Activated naive CD4-positive, alpha-beta T cell treated with anti-CD3 and anti-CD28 coated beads, Interleukin-2, amount 50 U/mL, for 72 hours (primary cell): Measurements from ENCODE around the gene CACNB4. TPM values are rescaled to one million over a fixed set of nuclear protein-coding genes. Genes with fewer than 3 reads are reported as not detected.
"Not testable (repeated sequence)": the region's sequence is repeated elsewhere in the genome, so short reads cannot be mapped to it uniquely, and the experiment has no call there.

Source experiments
- ATAC-seq, 2 donors: fragments of 150-1000 bp; cut with Tn5 transposase; 2 replicates each; pipeline ENCODE4 v1.10.0; 2021; ENCODE audit warnings: mild to moderate bottlenecking in 2 of 2, moderate library complexity in 2 of 2
- DNase-seq, 2 donors: peaks; one replicate each; pipeline ENCODE4 v3.0.0; 2021 to 2022; ENCODE audit warnings: low spot score in 2 of 2
- H3K27ac Mint-ChIP-seq, 2 donors: one replicate each; pipeline ENCODE4 v1.8.0; 2022; ENCODE audit warnings: mild to moderate bottlenecking in 2 of 2, mixed read lengths in 2 of 2
- H3K36me3 Mint-ChIP-seq, 2 donors: one replicate each; pipeline ENCODE4 v1.8.0; 2022; ENCODE audit warnings: mixed read lengths in 2 of 2
- H3K9me3 Mint-ChIP-seq, 2 donors: one replicate each; pipeline ENCODE4 v1.8.0; 2022; ENCODE audit warnings: mixed read lengths in 2 of 2
- total RNA-seq, 2 donors: library from RNA; stranded (reverse); gene quantifications; one replicate each; pipeline ENCODE4 v1.2.3, GENCODE V29; 2022

CACNB4 gene
- total RNA-seq, 2 donors from 2014 or later = 0.32 to 1.5 TPM

DNA sequence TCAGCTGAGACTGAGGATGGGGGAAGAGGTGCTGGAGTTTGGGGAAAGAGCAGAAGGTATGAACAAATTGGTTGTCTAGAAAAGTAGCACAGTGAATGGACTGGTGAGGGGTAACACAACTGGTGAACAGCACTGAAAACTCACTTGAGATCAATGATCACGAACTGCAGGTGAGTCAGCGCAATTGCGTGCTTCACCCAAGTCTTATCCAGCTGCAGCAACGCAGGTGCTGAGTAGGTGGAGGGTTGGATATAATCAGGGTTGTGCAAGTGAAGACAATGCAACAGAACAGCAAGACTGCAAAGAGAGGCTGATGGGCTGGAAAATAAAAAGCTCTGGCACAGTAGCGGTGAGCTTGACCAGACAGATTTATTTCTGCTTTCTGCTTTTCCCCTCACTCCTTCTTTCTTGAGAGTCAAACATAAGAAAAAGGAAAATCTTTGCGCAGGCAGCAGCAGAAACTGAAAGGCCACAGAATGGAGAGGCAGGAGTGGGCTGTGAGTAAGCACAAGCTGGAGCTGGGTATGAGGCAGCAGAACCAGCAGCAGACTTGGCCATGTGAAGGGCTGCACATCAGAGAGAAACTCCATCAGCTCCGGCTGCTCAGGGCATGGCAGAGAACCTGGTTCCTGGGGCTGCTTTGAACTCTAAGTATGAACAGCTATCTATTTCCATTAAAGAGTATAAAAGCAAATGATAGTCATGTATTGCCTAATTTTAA is 171.2 kb downstream of the CACNB4 start:
- no peak for DNase-seq
- Mint-ChIP-seq H3K36me3 (no peaks in the 10 kb centered on the region), H3K9me3 (no peaks in the 10 kb centered on the region), H3K27ac (no peak overlapping the region)
- ATAC-seq = no peak

DNA sequence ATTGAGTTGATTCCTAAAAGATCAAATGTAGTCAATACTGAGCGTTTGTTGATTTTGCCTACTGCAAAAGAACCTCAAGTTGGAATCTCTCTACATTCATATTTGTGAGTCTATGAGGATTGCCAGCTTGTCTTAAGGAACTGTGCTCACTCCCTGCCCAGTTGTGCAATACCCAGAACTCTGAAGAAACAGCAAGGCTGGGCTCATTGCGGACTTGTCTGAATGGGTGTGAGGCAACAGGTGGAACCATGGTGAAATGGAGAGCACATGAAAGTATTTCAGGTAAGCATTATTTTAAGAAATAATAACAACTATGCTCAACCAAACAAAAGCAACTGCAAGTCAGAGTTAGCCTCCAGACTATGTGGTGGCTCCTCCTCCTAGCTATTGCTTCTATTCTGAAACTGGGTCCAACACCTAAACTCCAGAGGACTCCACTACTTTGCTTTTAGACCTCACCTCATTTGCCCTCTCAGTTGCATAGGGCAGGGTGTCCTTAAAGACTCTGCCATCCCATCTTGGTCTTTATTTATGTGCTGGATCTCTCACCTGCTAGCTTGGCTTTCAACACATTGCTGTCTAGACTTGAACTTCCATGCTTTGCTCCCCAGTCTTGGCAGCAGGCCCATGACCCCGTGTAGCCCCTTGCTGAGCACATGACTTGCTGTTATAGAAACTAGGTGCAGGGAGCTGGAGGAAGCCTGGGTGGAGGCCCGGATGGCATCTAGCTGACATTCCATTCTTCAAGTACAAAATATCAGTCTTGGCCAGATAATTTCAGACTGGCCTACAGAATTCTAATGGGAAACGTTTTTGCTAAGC is 175.8 kb downstream of the CACNB4 start:
- DNase-seq (no peak), ATAC-seq (no peak)
- Mint-ChIP-seq H3K9me3 (peaks cover 0 to 8% of the 10 kb centered on the region in 2 donors), H3K27ac (no peak overlapping the region), H3K36me3 (peaks cover 0 to 10% of the 10 kb centered on the region in 2 donors)

DNA sequence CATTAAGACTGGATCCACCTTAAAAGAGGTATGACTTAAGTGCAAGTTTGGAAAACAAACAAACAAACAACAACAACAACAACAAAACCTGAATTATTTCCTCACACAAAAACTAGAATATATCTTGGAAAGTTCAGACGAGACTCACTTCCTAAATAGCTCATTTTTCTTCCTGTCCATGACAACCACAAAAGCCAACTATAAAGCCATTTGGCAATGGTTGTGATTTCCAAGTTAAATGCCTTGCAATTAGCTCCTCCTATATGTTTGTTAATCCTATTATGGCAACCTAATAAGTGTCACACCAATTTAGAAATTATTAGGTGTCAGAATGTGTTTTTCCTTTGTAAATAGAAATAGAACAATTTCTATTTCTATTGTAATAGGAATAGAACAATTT is 179.1 kb downstream of the CACNB4 start:
- H3K27ac Mint-ChIP-seq = no peak overlapping the region
- peaks cover 0 to 8% of the 10 kb centered on the region in 2 donors for H3K9me3 Mint-ChIP-seq
- no peak for ATAC-seq
- DNase-seq = no peak
- H3K36me3 Mint-ChIP-seq = peaks cover 0 to 10% of the 10 kb centered on the region in 2 donors

DNA sequence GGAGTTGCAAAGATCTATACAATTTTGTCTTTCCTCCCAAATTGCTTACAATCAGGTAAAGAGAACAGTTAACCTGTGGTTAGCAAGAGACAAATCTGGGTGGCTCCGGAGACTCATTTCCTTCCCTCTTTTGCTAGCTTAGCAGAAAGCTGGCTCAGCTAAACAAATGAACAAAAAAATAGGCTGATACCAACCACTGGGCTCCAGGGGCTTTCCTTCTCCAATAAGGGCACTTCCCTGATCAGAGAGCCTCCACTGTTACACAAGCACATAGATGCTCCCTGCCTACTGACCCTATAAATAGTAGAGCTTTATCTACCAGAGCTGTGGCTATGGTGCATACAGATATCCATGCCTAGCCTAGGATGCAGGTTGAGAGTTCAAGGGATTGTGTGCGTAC is 180.5 kb downstream of the CACNB4 start:
- H3K36me3 Mint-ChIP-seq = peaks cover 0 to 10% of the 10 kb centered on the region in 2 donors
- DNase-seq = no peak
- no peak overlapping the region for H3K27ac Mint-ChIP-seq
- H3K9me3 Mint-ChIP-seq = peaks cover 0 to 8% of the 10 kb centered on the region in 2 donors
- no peak for ATAC-seq

DNA sequence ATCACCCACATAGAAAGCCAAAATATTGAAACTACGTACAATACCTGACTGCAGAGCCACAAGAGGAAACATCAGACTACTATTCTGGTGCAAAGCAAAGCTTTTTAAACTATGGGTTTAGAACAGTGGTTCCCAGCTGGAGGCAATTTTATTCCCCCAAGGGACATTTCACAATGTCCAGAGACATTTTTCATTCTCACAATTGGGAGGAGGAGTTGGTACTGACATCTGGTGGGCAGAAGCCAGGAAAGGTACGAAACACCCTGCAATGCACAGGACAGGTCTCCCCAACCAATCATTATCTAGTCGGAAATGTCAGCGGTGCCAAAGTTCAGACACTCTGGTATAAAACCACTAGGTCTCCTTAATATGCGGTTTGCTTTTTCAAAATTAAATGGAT is 182.2 kb downstream of the CACNB4 start:
- Mint-ChIP-seq H3K9me3 (peaks cover 5 to 6% of the 10 kb centered on the region in 2 donors), H3K36me3 (peaks cover 0 to 1% of the 10 kb centered on the region in 2 donors), H3K27ac (no peak overlapping the region)
- ATAC-seq (no peak), DNase-seq (no peak)

DNA sequence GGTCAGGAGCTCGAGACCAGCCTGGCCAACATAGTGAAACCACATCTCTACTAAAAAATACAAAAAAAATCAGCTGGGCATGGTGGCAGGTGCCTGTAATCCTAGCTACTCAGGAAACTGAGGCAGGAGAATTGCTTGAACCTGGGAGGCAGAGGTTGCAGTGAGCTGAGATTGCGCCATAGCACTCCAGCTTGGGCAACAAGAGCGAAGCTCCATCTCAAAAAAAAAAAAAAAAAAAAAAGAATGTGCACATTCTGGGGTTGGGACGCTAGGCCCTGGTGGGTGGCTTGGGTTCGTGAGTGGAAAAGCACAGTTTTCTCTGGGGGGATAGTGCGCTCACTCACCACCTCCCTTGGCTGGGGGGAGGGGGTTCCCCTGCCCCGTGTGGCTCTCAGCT is 183.2 kb downstream of the CACNB4 start:
- H3K27ac Mint-ChIP-seq, H3K36me3 Mint-ChIP-seq, H3K9me3 Mint-ChIP-seq, DNase-seq, ATAC-seq: not testable (repeated sequence)

DNA sequence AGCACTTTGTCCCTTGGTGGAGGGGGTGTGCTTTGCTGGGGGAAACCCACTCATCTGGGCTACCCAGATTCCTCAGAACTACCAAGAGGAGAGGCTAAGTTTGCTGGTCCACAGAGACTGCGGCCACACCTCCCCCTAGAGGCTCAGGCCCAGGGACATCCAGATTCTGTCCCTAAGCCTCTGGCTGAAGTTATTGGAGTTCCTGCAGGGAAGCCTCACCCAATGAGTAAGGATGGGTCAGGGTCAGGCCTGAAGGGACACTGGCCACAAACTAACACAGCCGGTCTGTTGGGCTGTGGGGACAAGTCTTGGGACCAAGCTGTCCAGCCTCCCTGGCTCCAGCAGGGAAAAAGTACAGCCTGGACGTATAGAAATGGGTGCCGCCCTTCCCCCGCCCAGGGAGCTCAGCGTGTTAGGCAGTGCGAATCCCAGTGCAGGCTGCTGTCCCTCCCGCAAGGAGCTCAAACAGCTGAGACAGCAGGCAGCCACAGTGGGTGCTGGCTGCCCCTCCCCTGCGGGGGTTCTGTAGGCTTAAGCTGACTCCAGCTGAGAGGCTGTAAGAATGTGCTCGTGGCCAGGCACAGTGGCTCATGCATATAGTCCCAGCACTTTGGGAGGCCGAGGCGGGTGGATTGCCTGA is 183.7 kb downstream of the CACNB4 start:
- ATAC-seq (no peak), DNase-seq (no peak)
- Mint-ChIP-seq H3K27ac (no peak overlapping the region), H3K36me3 (no peaks in the 10 kb centered on the region), H3K9me3 (peaks cover 5% of the 10 kb centered on the region in 2 donors)

DNA sequence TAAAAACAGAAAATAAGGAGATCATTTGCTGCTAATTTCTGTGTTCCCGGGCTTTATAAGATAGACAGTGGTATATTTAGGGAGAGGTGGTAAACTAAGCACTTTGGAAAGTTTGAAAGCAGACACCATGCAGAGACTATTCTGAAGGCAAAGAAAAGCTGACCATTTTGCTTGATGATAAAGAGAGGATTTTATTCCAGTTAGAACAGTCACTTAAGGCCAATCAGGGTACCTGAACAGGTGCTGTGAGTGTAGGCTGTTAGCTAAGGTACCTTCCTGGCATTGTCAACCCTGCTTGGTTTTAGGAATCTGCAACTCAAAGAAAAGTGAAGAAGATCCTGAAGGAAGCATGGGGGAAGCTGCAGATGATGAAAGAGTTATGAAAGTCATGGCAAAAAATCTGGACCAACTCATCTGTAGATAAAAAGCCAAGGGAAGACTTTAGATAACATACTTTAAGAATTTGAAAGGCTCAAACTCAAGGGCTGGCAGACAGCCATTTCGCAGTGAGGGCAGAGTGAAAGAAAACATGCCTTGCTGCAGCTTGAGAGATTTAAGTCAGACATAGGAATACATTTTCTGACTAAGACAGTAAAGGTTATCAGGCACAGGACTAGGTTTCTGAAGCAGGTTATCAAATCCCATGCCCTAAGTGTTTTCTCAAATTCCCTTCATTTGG is 190.5 kb downstream of the CACNB4 start:
- no peak for DNase-seq
- ATAC-seq = no peak
- Mint-ChIP-seq H3K36me3 (no peaks in the 10 kb centered on the region), H3K27ac (no peak overlapping the region), H3K9me3 (peaks cover 5% of the 10 kb centered on the region in 2 donors)

DNA sequence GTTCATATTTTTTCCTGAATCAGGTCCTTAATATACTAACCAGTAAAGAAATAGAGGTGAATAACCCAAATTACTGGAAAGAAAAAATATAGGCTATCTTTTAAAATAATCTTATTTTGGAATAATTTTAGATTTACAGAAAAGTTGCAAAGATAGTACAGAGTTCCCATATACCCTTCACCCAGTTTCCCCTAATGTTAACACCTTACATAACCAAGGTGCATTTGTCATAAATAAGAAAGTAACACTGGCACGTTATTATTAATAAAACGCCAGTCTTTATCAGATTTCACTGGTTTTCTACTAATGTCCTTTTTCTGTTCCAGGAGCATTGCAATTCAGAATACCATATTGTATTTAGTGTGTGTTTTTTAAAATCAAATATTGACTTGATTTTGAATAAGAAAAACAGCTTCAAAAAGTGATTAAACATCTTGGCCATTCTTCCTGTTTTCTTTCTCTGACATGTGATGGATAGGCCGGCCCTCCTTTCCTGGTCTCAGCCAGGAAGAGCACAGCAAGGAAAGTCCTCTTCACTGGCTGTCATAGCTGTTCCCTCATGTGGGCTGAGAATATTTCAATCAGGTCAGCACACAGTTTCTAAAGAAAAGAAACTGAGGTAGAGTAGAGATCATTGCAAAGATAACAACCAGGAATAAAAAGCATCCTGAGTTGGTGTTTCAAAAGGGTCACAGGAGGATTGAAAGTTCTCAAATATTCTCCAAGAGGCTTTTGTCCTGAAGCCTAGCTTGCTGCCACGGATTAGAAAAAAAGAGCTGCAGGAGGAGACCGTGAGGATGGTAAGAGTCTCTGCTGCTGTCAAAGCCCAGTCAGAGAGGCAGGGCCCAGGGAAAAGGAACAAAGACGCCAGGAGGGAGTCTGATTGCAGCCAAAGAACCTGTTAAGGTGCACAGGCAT is 191.3 kb downstream of the CACNB4 start:
- no peak overlapping the region for H3K27ac Mint-ChIP-seq
- DNase-seq (no peak), ATAC-seq (no peak)
- no peaks in the 10 kb centered on the region for H3K36me3 Mint-ChIP-seq
- H3K9me3 Mint-ChIP-seq = peaks cover 5% of the 10 kb centered on the region in 2 donors

DNA sequence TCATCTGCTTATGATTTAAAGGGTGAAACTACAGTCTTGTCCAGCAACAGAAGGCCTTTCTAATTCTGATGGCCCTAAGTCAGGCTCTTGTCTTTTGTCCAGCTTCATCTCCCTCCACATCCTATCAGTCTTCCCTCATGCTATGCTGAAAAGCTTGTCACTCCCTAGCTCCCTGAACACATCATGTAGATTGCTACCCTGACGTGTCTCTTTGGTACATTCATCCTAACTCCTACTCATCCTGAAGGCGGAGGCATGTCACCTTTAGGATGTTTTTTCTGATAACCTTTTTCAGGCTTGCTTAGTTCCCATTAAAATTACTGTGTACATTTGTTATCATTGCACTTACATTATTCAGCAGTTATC is 192.2 kb downstream of the CACNB4 start:
- H3K9me3 Mint-ChIP-seq = no peaks in the 10 kb centered on the region
- DNase-seq (no peak), ATAC-seq (no peak)
- H3K36me3 Mint-ChIP-seq = no peaks in the 10 kb centered on the region
- H3K27ac Mint-ChIP-seq = no peak overlapping the region

DNA sequence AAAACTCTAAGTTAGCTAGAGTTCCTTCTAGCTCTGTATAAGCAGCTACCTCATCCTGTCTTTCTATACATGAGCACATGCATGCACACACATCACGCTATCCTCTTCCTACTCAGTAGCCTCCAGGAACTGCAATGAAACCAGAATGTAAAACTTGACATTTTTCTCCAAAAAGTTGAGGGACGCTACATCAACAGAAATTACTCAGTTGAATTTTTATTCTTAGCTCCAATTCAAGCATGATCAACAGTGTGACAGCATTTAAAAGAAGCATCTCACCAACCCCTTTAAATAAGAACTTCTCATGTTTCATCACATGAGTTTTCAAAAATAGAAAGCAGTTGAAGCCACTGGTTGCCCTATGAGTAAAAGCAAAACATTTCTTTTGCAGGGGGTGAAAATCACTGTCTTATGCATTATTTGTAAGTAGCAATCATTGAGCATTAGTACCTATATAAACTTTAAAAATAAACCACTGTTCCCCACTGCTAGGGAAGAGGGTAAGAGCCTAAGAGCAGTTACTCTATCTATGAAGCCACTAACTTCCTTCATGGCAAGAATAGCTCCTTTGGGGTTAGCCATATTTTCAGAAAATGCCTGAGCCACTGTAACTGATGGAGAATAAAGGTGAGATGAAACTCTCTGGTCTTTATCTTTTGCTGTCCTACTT is 192.7 kb downstream of the CACNB4 start:
- DNase-seq = no peak
- H3K27ac Mint-ChIP-seq = no peak overlapping the region
- H3K9me3 Mint-ChIP-seq = no peaks in the 10 kb centered on the region
- no peak for ATAC-seq
- no peaks in the 10 kb centered on the region for H3K36me3 Mint-ChIP-seq

DNA sequence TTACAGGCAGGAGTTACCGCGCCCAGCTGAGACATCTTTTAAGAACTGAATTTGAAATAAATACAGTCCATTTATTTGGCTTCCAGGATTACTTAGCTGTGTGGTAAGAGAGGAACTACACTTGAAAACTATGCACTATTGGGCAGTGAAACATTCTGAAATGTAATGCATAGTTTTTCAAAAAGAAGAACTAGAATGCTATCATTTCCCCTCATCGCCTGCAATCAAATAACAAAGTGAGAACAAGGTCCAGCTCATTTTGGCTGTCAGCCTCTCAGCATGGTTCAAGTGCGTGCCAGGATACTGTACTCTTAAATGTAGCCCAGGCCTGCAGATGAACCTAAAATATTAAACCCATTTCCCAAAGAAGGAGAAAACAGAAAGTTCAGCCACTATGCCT is 194.0 kb downstream of the CACNB4 start:
- Mint-ChIP-seq H3K9me3 (no peaks in the 10 kb centered on the region), H3K27ac (no peak overlapping the region), H3K36me3 (no peaks in the 10 kb centered on the region)
- ATAC-seq (no peak), DNase-seq (no peak)

DNA sequence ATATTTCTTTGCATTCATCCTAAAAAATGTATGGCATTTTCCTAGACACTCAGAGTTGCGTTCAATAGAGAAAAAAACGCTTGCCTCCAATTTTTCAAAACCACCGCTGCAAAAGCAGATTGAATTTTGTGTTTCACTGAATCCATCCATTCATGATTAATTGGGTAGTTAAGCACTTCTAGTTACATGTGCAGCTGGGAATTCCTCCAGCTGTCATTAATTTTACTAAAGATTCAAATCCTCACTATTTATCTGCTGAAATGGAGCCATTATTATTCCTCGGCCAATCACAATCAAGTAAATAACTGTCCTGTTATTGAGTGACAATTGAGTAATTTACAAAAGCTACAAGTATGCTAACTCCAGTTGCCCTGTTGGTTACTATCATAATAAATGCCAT is 194.8 kb downstream of the CACNB4 start:
- no peaks in the 10 kb centered on the region for H3K36me3 Mint-ChIP-seq
- H3K9me3 Mint-ChIP-seq = no peaks in the 10 kb centered on the region
- no peak for ATAC-seq

DNA sequence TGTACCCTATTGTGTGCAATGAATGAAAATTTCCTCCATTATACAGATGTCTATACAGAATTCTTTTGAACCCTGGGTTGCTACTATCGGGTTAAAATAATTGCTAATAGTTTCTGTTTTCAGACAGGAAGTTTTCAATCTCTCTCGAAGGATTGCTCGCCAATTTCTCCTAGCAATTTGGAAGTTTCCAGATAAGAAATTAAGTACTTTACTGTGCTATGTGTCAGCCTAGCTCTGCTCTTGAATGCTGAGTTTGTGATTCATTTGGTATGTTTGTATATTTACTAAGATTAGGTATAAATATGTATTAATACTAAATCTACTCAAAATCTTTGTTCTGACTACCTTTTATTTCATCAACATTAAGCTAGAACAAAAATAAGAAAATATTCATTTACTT is 196.0 kb downstream of the CACNB4 start:
- Mint-ChIP-seq H3K36me3 (no peaks in the 10 kb centered on the region), H3K27ac (no peak overlapping the region), H3K9me3 (no peaks in the 10 kb centered on the region)
- ATAC-seq = no peak
- no peak for DNase-seq

More for the DNA sequence above, 194.8 kb downstream of the CACNB4 start:
- DNase-seq = no peak
- H3K27ac Mint-ChIP-seq = no peak overlapping the region

DNA sequence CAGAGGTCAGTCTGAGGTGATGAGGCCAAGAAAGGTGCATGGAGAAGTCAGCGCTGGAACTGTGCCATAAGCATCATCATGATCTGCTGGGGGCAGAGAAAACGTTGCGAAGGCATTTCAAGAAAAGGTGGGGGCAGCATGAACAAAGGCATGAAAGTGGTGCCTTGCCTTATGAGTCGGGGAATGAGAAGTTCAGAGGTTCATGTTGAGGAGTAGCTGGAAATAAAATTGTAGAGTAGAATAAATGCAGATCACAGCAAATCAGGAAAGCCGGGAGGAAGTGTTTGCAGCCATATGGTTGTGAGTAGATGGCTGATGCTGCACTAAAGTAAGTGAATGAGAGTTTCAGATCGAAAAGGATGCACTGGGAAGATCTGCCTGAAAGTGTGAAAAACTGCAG is 198.5 kb downstream of the CACNB4 start:
- ATAC-seq = no peak

More for the DNA sequence above, 198.5 kb downstream of the CACNB4 start:
- Mint-ChIP-seq H3K36me3 (no peaks in the 10 kb centered on the region), H3K9me3 (no peaks in the 10 kb centered on the region), H3K27ac (no peak overlapping the region)
- no peak for DNase-seq
